CD4-positive, alpha-beta T cell treated with Interleukin-15 for 4 hours (primary cell): ENCODE data around the gene UTP15.

Experiments
- DNase-seq: peaks from one replicate; pipeline ENCODE4 v3.0.0-alpha.2; 2020; ENCODE audit warnings: low spot score

UTP15 gene

GRCh38 chr5:73565969-73566547 lies 515 bp downstream of the UTP15 start:
- no peak for DNase-seq

GRCh38 chr5:73582285-73583145 lies 17.0 kb downstream of the UTP15 start:
- no peak for DNase-seq

- no peak for DNase-seq
Measured at GRCh38 chr5:73587923-73588322, 22.4 kb downstream of the UTP15 start.

GRCh38 chr5:73591102-73591695 lies 25.7 kb downstream of the UTP15 start:
- DNase-seq, result peak; percentile 74

GRCh38 chr5:73591698-73592501 lies 26.4 kb downstream of the UTP15 start:
- no peak for DNase-seq

GRCh38 chr5:73592551-73592950 lies 27.0 kb downstream of the UTP15 start:
- DNase-seq, result no peak

GRCh38 chr5:73596705-73597328 lies 31.3 kb downstream of the UTP15 start:
- DNase-seq, result peak; percentile 1

- DNase-seq, result no peak
Measured at GRCh38 chr5:73599380-73599779, 33.8 kb downstream of the UTP15 start.

- DNase-seq, result no peak
Measured at GRCh38 chr5:73603998-73604397, 38.5 kb downstream of the UTP15 start.

- no peak for DNase-seq
Measured at GRCh38 chr5:73605223-73606087, 39.9 kb downstream of the UTP15 start.

GRCh38 chr5:73606206-73606753 lies 40.7 kb downstream of the UTP15 start:
- no peak for DNase-seq

GRCh38 chr5:73607228-73607627 lies 41.7 kb downstream of the UTP15 start:
- no peak for DNase-seq

- DNase-seq, result no peak
Measured at GRCh38 chr5:73612799-73613198, 47.3 kb downstream of the UTP15 start.

GRCh38 chr5:73615085-73615484 lies 49.5 kb downstream of the UTP15 start:
- DNase-seq, result no peak

- no peak for DNase-seq
Measured at GRCh38 chr5:73615947-73616346, 50.4 kb downstream of the UTP15 start.

GRCh38 chr5:73617510-73618279 lies 52.2 kb downstream of the UTP15 start:
- DNase-seq, result no peak

GRCh38 chr5:73619606-73620333 lies 54.2 kb downstream of the UTP15 start:
- no peak for DNase-seq

GRCh38 chr5:73620334-73620687 lies 54.8 kb downstream of the UTP15 start:
- no peak for DNase-seq

GRCh38 chr5:73623060-73623459 lies 57.5 kb downstream of the UTP15 start:
- DNase-seq, result no peak
